Suprapubic skin (tissue), 4 donors: ENCODE data around the gene HS3ST2. TPM values are rescaled to one million over a fixed set of nuclear protein-coding genes. Genes with fewer than 3 reads are reported as not detected.
"Not testable (repeated sequence)": the region's sequence is repeated elsewhere in the genome, so short reads cannot be mapped to it uniquely, and the experiment has no call there.

ENCODE experiments used
- DNase-seq, 2 donors: peaks; one replicate each; pipeline ENCODE4 v3.0.0-alpha.2; 2019; ENCODE audit warnings: low spot score in 2 of 2
- H3K27ac ChIP-seq: fragments of 200-600 bp; sonication (generic); one replicate; pipeline ENCODE4 v1.5.1; 2019
- H3K27me3 ChIP-seq: fragments of 200-600 bp; sonication (generic); one replicate; pipeline ENCODE4 v1.5.1; 2019
- H3K36me3 ChIP-seq: fragments of 200-600 bp; sonication (generic); one replicate; pipeline ENCODE4 v1.5.1; 2019
- H3K4me1 ChIP-seq: fragments of 200-600 bp; sonication (generic); one replicate; pipeline ENCODE4 v1.5.1; 2019
- H3K4me3 ChIP-seq: fragments of 200-600 bp; sonication (generic); one replicate; pipeline ENCODE4 v1.5.1; 2019; ENCODE audit warnings: mild to moderate bottlenecking
- H3K9me3 ChIP-seq: fragments of 200-600 bp; sonication (generic); one replicate; pipeline ENCODE4 v1.5.1; 2019
- EP300 ChIP-seq: sonication (generic); formaldehyde crosslinking; IDR thresholded peaks from one replicate; pipeline ENCODE4 v1.6.1; 2017; ENCODE audit warnings: antibody characterized with exemption
- POLR2A ChIP-seq, 2 donors: fragments of 450-650 bp; IDR thresholded peaks; one replicate each; pipeline ENCODE4 v1.6.1; 2017; ENCODE audit warnings: antibody characterized with exemption in 2 of 2, mild to moderate bottlenecking in 2 of 2, moderate library complexity in 2 of 2
- POLR2AphosphoS5 ChIP-seq, 3 donors: sonication (generic); formaldehyde crosslinking; IDR thresholded peaks; one replicate each; pipeline ENCODE4 v1.6.1; 2017; ENCODE audit warnings: antibody characterized with exemption in 3 of 3
- WGBS: methylation state at CpG from one replicate; pipeline ENCODE4 v1.1.5; 2018; 5-methylcytosine and 5-hydroxymethylcytosine counted together
- total RNA-seq, 4 donors: library from RNA; depleted of rRNA; stranded (reverse); fragments of >200 nt; gene quantifications; one replicate each; pipeline ENCODE4 v1.1.0, GENCODE V29; 2016
- TF ChIP-seq, protein P1 (sequence below), 2 donors: fragments of 200-600 bp in 1 of 2; fragments of 450-650 bp in 1 of 2; sonication (generic) in 1 of 2; IDR thresholded peaks; one replicate each; pipeline ENCODE4 v1.5.1; 2016 to 2019; ENCODE audit warnings: antibody characterized with exemption in 2 of 2, mild to moderate bottlenecking in 1 of 2, moderate library complexity in 1 of 2

Gene HS3ST2
- total RNA-seq, 4 donors from 2014 or later, result 0.30 to 1.7 (median 1.2) TPM

DNA sequence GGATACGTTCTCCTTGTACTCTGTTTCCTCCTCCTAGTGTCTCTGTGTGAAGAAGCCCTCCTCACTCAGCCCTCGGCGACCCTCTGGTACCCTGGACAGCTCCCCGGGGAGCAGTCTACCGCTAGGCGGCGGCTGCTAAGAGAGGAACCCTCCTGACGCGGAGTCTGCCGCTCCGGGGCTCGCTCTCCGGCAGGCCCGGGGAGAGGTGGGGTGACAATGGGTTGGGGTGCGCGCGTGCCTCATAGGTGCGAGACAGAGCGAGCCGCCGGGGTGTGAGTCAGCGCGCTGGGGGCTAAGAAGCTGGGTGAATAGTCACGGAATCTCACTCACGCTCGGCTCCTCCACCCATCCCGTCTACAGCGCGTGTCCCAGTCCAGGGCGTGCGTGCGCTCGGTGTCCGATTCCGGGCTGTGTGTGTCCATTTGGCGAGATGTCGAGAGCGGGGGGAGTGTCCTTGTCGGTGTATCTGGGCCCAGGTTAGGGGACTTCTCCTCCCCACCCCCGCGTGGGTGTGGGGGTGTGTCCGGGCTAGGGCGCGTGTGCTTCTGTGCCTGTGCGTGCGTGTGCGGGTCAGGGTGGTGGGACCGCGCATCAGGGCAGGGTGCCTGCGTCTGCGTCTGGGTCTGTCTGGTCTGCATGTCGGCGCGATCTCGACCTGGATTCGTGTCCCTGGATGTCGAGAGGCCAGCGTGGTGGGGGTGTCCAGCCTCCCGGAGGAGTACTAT is 577 bp upstream of the HS3ST2 start:
- H3K9me3 ChIP-seq, result no peaks in the 10 kb centered on the region
- WGBS, result no CpG with 5 or more reads among the region's 59 CpGs
- peak overlapping the region; percentile 69 for H3K4me3 ChIP-seq
- H3K27ac ChIP-seq, result no peak overlapping the region
- peaks cover 37% of the 10 kb centered on the region for H3K27me3 ChIP-seq
- no peaks in the 10 kb centered on the region for H3K36me3 ChIP-seq
- peak; percentile 73 to 81 for DNase-seq
- peaks cover 16% of the 10 kb centered on the region for H3K4me1 ChIP-seq
- no peak for TF ChIP-seq POLR2AphosphoS5 (IDR thresholded peaks at IDR 0.05)
- TF ChIP-seq, protein P1, sequence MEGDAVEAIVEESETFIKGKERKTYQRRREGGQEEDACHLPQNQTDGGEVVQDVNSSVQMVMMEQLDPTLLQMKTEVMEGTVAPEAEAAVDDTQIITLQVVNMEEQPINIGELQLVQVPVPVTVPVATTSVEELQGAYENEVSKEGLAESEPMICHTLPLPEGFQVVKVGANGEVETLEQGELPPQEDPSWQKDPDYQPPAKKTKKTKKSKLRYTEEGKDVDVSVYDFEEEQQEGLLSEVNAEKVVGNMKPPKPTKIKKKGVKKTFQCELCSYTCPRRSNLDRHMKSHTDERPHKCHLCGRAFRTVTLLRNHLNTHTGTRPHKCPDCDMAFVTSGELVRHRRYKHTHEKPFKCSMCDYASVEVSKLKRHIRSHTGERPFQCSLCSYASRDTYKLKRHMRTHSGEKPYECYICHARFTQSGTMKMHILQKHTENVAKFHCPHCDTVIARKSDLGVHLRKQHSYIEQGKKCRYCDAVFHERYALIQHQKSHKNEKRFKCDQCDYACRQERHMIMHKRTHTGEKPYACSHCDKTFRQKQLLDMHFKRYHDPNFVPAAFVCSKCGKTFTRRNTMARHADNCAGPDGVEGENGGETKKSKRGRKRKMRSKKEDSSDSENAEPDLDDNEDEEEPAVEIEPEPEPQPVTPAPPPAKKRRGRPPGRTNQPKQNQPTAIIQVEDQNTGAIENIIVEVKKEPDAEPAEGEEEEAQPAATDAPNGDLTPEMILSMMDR (IDR thresholded peaks at IDR 0.05), result peak in 1 of 2 donors; percentile 57

DNA sequence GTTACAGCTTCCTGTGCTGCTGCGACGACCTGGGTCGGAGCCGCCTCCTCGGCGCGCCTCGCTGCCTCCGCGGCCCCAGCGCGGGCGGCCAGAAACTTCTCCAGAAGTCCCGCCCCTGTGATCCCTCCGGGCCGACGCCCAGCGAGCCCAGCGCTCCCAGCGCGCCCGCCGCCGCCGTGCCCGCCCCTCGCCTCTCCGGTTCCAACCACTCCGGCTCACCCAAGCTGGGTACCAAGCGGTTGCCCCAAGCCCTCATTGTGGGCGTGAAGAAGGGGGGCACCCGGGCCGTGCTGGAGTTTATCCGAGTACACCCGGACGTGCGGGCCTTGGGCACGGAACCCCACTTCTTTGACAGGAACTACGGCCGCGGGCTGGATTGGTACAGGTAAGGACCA is 746 bp downstream of the HS3ST2 start:
- Histone ChIP-seq H3K27ac (peak overlapping the region; percentile 69), H3K36me3 (no peaks in the 10 kb centered on the region), H3K27me3 (peaks cover 37% of the 10 kb centered on the region), H3K4me3 (peak overlapping the region; percentile 69), H3K9me3 (no peaks in the 10 kb centered on the region), H3K4me1 (peaks cover 16% of the 10 kb centered on the region)
- 25% methylated on average over 4 of the region's 41 CpGs for WGBS
- DNase-seq, result peak in 1 of 2 donors; percentile 80
- TF ChIP-seq POLR2A (IDR thresholded peaks at IDR 0.05) (no peak), POLR2AphosphoS5 (IDR thresholded peaks at IDR 0.05) (no peak), EP300 (no peak)
- TF ChIP-seq, protein P1 (IDR thresholded peaks at IDR 0.05), result no peak

DNA sequence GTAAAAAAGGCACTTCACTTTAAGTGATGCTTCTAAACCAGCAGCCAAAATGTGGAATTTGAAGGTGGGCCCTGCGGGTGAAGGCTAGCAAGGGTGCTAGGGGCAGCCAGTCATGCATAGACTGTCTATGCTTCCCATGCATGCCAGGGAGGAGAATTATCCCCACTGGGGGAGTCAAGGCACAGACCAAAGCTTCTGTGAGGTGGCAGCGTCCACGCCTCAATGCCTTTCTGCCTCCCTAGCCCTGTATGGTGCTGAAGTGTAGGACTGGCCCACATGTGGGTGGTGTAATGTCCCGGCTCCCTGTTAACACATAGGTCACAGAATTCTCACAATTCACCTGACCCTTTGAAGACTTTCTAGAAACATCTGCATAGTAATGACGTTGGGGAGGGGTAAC is 1.9 kb downstream of the HS3ST2 start:
- Histone ChIP-seq H3K27me3 (peaks cover 37% of the 10 kb centered on the region), H3K4me3 (peak overlapping the region; percentile 69), H3K9me3 (no peaks in the 10 kb centered on the region), H3K4me1 (peaks cover 16% of the 10 kb centered on the region), H3K27ac (no peak overlapping the region), H3K36me3 (no peaks in the 10 kb centered on the region)
- DNase-seq, result no peak
- 77% methylated on average over 4 of the region's 5 CpGs for WGBS
- TF ChIP-seq POLR2A (IDR thresholded peaks at IDR 0.05), result no peak
- TF ChIP-seq POLR2AphosphoS5 (IDR thresholded peaks at IDR 0.05), result no peak
- no peak for TF ChIP-seq EP300
- TF ChIP-seq, protein P1 (IDR thresholded peaks at IDR 0.05), result no peak

DNA sequence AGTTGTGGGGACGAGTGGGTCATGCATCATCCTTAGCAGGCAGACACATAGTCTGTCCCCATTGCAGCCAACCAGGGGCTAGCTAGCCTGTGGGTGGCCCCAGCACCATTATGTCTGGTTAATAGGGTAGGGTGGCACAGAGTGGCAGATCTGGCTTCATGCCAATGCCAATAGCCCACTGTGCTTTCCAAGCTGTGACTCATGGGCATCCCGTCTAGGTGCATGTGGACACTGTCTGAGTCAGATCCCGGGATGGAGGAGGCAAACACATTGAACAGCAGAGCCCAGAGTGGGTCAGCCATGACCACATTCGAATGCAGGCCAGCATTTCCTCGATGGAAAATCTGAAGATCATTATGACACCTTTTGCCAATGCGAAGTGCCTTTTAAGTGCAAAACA is 2.5 kb downstream of the HS3ST2 start:
- no peak for DNase-seq
- no peaks in the 10 kb centered on the region for H3K9me3 ChIP-seq
- peaks cover 16% of the 10 kb centered on the region for H3K4me1 ChIP-seq
- no peaks in the 10 kb centered on the region for H3K36me3 ChIP-seq
- no peak for TF ChIP-seq EP300
- no peak for TF ChIP-seq POLR2A (IDR thresholded peaks at IDR 0.05)
- TF ChIP-seq, protein P1 (IDR thresholded peaks at IDR 0.05), result no peak
- TF ChIP-seq POLR2AphosphoS5 (IDR thresholded peaks at IDR 0.05), result no peak
- WGBS, result 77% methylated on average over 6 of the region's 6 CpGs
- H3K4me3 ChIP-seq, result peak overlapping the region; percentile 1
- peaks cover 37% of the 10 kb centered on the region for H3K27me3 ChIP-seq
- no peak overlapping the region for H3K27ac ChIP-seq

DNA sequence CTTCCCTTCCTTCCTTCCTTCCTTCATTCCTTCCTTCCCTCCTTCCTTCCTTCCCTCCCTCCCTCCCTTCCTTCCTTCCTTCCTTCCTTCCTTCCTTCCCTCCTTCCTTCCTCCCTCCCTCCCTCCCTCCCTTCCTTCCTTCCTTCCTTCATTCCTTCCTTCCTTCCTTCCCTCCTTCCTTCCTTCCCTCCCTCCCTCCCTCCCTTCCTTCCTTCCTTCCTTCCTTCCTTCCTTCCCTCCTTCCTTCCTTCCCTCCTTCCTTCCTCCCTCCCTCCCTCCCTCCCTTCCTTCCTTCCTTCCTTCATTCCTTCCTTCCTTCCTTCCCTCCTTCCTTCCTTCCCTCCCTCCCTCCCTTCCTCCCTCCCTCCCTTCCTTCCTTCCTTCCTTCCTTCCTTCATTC is 4.8 kb downstream of the HS3ST2 start:
- peaks cover 26% of the 10 kb centered on the region for H3K27me3 ChIP-seq
- DNase-seq, H3K9me3 ChIP-seq, H3K36me3 ChIP-seq, H3K27ac ChIP-seq, H3K4me3 ChIP-seq: not testable (repeated sequence)
- peaks cover 11% of the 10 kb centered on the region for H3K4me1 ChIP-seq

DNA sequence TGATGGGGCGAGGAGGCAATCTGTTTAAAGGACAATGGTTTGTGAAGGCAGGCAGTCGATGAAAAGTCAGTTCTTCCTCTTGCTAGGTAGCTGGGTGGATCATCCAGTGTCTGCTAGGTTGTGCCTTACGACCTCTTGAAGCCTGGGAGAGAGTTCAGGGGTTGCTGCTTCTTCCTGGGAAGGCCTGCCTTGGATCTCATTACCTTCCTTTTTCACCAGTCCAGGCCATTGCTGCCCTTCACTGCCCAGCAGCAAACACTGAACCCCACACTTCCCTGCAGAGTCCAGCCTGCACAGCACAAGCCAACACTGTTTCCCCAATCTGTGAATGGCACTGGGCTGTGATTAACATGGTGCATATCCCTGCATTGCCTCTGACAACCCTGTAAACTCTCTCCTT is 24.7 kb downstream of the HS3ST2 start:
- H3K9me3 ChIP-seq, result no peaks in the 10 kb centered on the region
- H3K4me1 ChIP-seq, result no peaks in the 10 kb centered on the region
- no peak overlapping the region for H3K27ac ChIP-seq
- WGBS, result 87% methylated on average over 3 of the region's 3 CpGs
- H3K36me3 ChIP-seq, result no peaks in the 10 kb centered on the region
- no peaks in the 10 kb centered on the region for H3K27me3 ChIP-seq
- no peak overlapping the region for H3K4me3 ChIP-seq
- TF ChIP-seq POLR2AphosphoS5 (IDR thresholded peaks at IDR 0.05) (no peak), EP300 (no peak), POLR2A (IDR thresholded peaks at IDR 0.05) (no peak)
- TF ChIP-seq, protein P1 (IDR thresholded peaks at IDR 0.05), result no peak
- no peak for DNase-seq

DNA sequence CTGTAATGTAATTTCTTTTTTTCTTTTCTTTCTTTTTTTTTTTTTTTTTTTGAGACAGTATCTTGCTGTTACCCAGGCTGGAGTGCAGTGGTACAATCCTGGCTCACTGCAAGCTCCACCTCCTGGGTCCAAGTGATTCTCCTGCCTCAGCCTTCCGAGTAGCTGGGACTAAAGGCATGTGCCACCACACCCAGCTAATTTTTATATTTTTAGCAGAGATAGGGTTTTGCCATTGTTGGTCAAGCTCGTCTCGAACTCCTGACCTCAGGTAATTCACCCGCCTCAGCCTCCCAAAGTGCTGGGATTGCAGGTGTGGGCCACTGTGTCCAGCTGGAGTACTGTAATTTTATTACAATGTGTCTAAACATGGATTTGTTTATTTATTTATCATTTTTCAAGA is 28.1 kb downstream of the HS3ST2 start:
- not testable (repeated sequence) for H3K27ac ChIP-seq, H3K9me3 ChIP-seq, DNase-seq, H3K27me3 ChIP-seq, H3K4me3 ChIP-seq, H3K4me1 ChIP-seq, H3K36me3 ChIP-seq
- WGBS, result 75% methylated on average over 4 of the region's 4 CpGs
